Mesendoderm (in vitro differentiated cells): ENCODE data around the gene RNLS.
"Not testable (repeated sequence)": the region's sequence is repeated elsewhere in the genome, so short reads cannot be mapped to it uniquely, and the experiment has no call there.

Experiments used
- DNase-seq: peaks from one replicate; pipeline ENCODE4 v3.0.0; 2013
- H2AK5ac ChIP-seq: 2 replicates; pipeline ENCODE4 v1.6.1; 2013; ENCODE audit warnings: low read length, inconsistent platforms
- H2BK120ac ChIP-seq: 2 replicates; pipeline ENCODE4 v1.6.1; 2013; ENCODE audit warnings: low read depth, mild to moderate bottlenecking, low read length, moderate library complexity, mixed read lengths
- H2BK15ac ChIP-seq: replicated peaks from 2 replicates; pipeline ENCODE4 v1.6.1; 2013; ENCODE audit warnings: low read depth, mild to moderate bottlenecking, moderate library complexity
- H2BK5ac ChIP-seq: 2 replicates; pipeline ENCODE4 v1.6.1; 2013; ENCODE audit warnings: low read length, inconsistent platforms
- H3K18ac ChIP-seq: 2 replicates; pipeline ENCODE4 v1.6.1; 2013; ENCODE audit warnings: mild to moderate bottlenecking, low read length, mixed read lengths
- H3K23ac ChIP-seq: one replicate; pipeline ENCODE4 v1.6.1; 2013; ENCODE audit warnings: low read length
- H3K27ac ChIP-seq: 2 replicates; pipeline ENCODE4 v1.5.1; 2013; ENCODE audit warnings: low read depth, mild to moderate bottlenecking, inconsistent platforms, low read length, moderate library complexity
- H3K27me3 ChIP-seq: 2 replicates; pipeline ENCODE4 v1.6.1; 2013; ENCODE audit warnings: low read length, control low read depth, mild to moderate bottlenecking, inconsistent platforms; ENCODE audit not compliant: insufficient read depth, poor library complexity
- H3K36me3 ChIP-seq: 2 replicates; pipeline ENCODE4 v1.6.1; 2013; ENCODE audit warnings: low read length, inconsistent platforms; ENCODE audit not compliant: control insufficient read depth, insufficient read depth
- H3K4ac ChIP-seq: one replicate; pipeline ENCODE4 v1.6.1; 2013; ENCODE audit warnings: low read depth, mild to moderate bottlenecking, low read length, moderate library complexity
- H3K4me1 ChIP-seq: 2 replicates; pipeline ENCODE4 v1.6.1; 2013; ENCODE audit warnings: low read depth, low read length, inconsistent platforms; ENCODE audit not compliant: control insufficient read depth
- H3K4me2 ChIP-seq: 2 replicates; pipeline ENCODE4 v1.6.1; 2013; ENCODE audit warnings: low read length
- H3K4me3 ChIP-seq: 2 replicates; pipeline ENCODE4 v1.5.1; 2013; ENCODE audit warnings: mild to moderate bottlenecking, low read length
- H3K56ac ChIP-seq: one replicate; pipeline ENCODE4 v1.6.1; 2013; ENCODE audit warnings: low read length
- H3K79me1 ChIP-seq: 2 replicates; pipeline ENCODE4 v1.6.1; 2013; ENCODE audit warnings: low read length, inconsistent platforms
- H3K79me2 ChIP-seq: 2 replicates; pipeline ENCODE4 v1.6.1; 2013; ENCODE audit warnings: mild to moderate bottlenecking, low read length; ENCODE audit not compliant: control insufficient read depth, insufficient read depth
- H3K9ac ChIP-seq: 2 replicates; pipeline ENCODE4 v1.6.1; 2013; ENCODE audit warnings: low read length, inconsistent platforms
- H4K5ac ChIP-seq: one replicate; pipeline ENCODE4 v1.6.1; 2013; ENCODE audit warnings: low read length
- H4K8ac ChIP-seq: one replicate; pipeline ENCODE4 v1.6.1; 2013; ENCODE audit warnings: low read depth, mild to moderate bottlenecking, control low read depth, low read length, moderate library complexity
- whole genome bisulfite sequencing: extraction: QIAGEN DNeasy Blood & Tissue Kit; methylation state at CpG from one replicate; pipeline ENCODE4 v1.1.7; 2013; ENCODE audit warnings: low lambda C conversion rate, missing lambda C conversion rate; ENCODE audit not compliant: insufficient coverage; ENCODE audit errors: extremely low coverage; 5-methylcytosine and 5-hydroxymethylcytosine counted together

RNLS gene

GRCh38 chr10:88493691-88494483 lies 89.2 kb downstream of the RNLS start:
- Histone ChIP-seq H3K9ac (no peak overlapping the region), H2AK5ac (no peak overlapping the region), H3K4me3 (no peak overlapping the region), H3K56ac (no peak overlapping the region), H2BK120ac (no peak overlapping the region), H3K4me2 (no peak overlapping the region), H2BK5ac (no peak overlapping the region), H3K79me2 (no peaks in the 10 kb centered on the region), H3K36me3 (no peaks in the 10 kb centered on the region), H3K4ac (no peak overlapping the region), H3K27ac (no peak overlapping the region), H3K27me3 (no peaks in the 10 kb centered on the region), H3K79me1 (no peaks in the 10 kb centered on the region), H4K8ac (no peak overlapping the region), H2BK15ac (no peak overlapping the region), H3K23ac (no peak overlapping the region), H4K5ac (no peak overlapping the region), H3K18ac (no peak overlapping the region), H3K4me1 (no peaks in the 10 kb centered on the region)
- no CpG with 5 or more reads among the region's 3 CpGs for WGBS
- DNase-seq: no peak

GRCh38 chr10:88491314-88491713 lies 91.8 kb downstream of the RNLS start:
- Histone ChIP-seq H3K9ac (no peak overlapping the region), H2BK15ac (no peak overlapping the region), H3K23ac (no peak overlapping the region), H3K27me3 (no peaks in the 10 kb centered on the region), H2BK5ac (no peak overlapping the region), H3K79me1 (no peaks in the 10 kb centered on the region), H3K4me1 (no peaks in the 10 kb centered on the region), H2BK120ac (no peak overlapping the region), H3K79me2 (no peaks in the 10 kb centered on the region), H3K27ac (no peak overlapping the region), H3K4ac (no peak overlapping the region), H3K4me2 (no peak overlapping the region), H2AK5ac (no peak overlapping the region), H4K5ac (no peak overlapping the region), H3K18ac (no peak overlapping the region), H3K36me3 (no peaks in the 10 kb centered on the region), H3K56ac (no peak overlapping the region), H4K8ac (no peak overlapping the region), H3K4me3 (no peak overlapping the region)
- no CpG with 5 or more reads among the region's 1 CpG for WGBS
- no peak for DNase-seq

GRCh38 chr10:88490231-88490980 lies 92.7 kb downstream of the RNLS start:
- no peak overlapping the region for H4K5ac ChIP-seq
- H2BK120ac ChIP-seq: no peak overlapping the region
- H3K4ac ChIP-seq: no peak overlapping the region
- no peak overlapping the region for H3K4me3 ChIP-seq
- no peak for DNase-seq
- no peak overlapping the region for H2BK5ac ChIP-seq
- no peak overlapping the region for H3K9ac ChIP-seq
- no peaks in the 10 kb centered on the region for H3K27me3 ChIP-seq
- no peak overlapping the region for H2BK15ac ChIP-seq
- H3K36me3 ChIP-seq: no peaks in the 10 kb centered on the region
- no CpG with 5 or more reads among the region's 4 CpGs for WGBS
- no peak overlapping the region for H3K18ac ChIP-seq
- H2AK5ac ChIP-seq: no peak overlapping the region
- no peak overlapping the region for H3K23ac ChIP-seq
- H3K27ac ChIP-seq: no peak overlapping the region
- H3K79me2 ChIP-seq: no peaks in the 10 kb centered on the region
- H3K56ac ChIP-seq: no peak overlapping the region
- H3K4me1 ChIP-seq: no peaks in the 10 kb centered on the region
- no peaks in the 10 kb centered on the region for H3K79me1 ChIP-seq
- H3K4me2 ChIP-seq: no peak overlapping the region
- H4K8ac ChIP-seq: no peak overlapping the region

GRCh38 chr10:88489107-88489506 lies 94.0 kb downstream of the RNLS start:
- Histone ChIP-seq H2BK120ac (no peak overlapping the region), H3K27me3 (no peaks in the 10 kb centered on the region), H3K9ac (no peak overlapping the region), H2BK5ac (no peak overlapping the region), H2BK15ac (no peak overlapping the region), H4K5ac (no peak overlapping the region), H3K18ac (no peak overlapping the region), H3K27ac (no peak overlapping the region), H3K4me3 (no peak overlapping the region), H3K36me3 (no peaks in the 10 kb centered on the region), H3K4me1 (no peaks in the 10 kb centered on the region), H3K79me2 (no peaks in the 10 kb centered on the region), H3K4me2 (no peak overlapping the region), H3K23ac (no peak overlapping the region), H3K4ac (no peak overlapping the region), H4K8ac (no peak overlapping the region), H3K56ac (no peak overlapping the region), H2AK5ac (no peak overlapping the region), H3K79me1 (no peaks in the 10 kb centered on the region)
- no peak for DNase-seq
- WGBS: no CpG with 5 or more reads among the region's 1 CpG

- not testable (repeated sequence) for H3K4ac ChIP-seq, H4K8ac ChIP-seq, H3K18ac ChIP-seq, H2BK120ac ChIP-seq, H3K27ac ChIP-seq, H2BK5ac ChIP-seq, H3K27me3 ChIP-seq, H3K4me2 ChIP-seq, H3K4me3 ChIP-seq, H3K56ac ChIP-seq, DNase-seq, H3K79me2 ChIP-seq, H3K79me1 ChIP-seq, H2AK5ac ChIP-seq, H3K23ac ChIP-seq, H3K4me1 ChIP-seq, H2BK15ac ChIP-seq, H3K36me3 ChIP-seq, H3K9ac ChIP-seq, H4K5ac ChIP-seq
- WGBS: no CpG with 5 or more reads among the region's 2 CpGs
Observed at GRCh38 chr10:88486816-88487215, 96.3 kb downstream of the RNLS start.
